Suprapubic skin (tissue), 3 donors: Measurements from ENCODE around the gene PLXDC2.

Experiments
- EP300 ChIP-seq: sonication (generic); formaldehyde crosslinking; IDR thresholded peaks from one replicate; pipeline ENCODE4 v1.6.1; 2017; ENCODE audit warnings: antibody characterized with exemption
- POLR2A ChIP-seq, 2 donors: fragments of 450-650 bp; IDR thresholded peaks; one replicate each; pipeline ENCODE4 v1.6.1; 2017; ENCODE audit warnings: antibody characterized with exemption in 2 of 2, mild to moderate bottlenecking in 2 of 2, moderate library complexity in 2 of 2
- TF ChIP-seq, protein P1 (sequence below), 2 donors: fragments of 200-600 bp in 1 of 2; fragments of 450-650 bp in 1 of 2; sonication (generic) in 1 of 2; IDR thresholded peaks; one replicate each; pipeline ENCODE4 v1.5.1; 2016 to 2019; ENCODE audit warnings: antibody characterized with exemption in 2 of 2, mild to moderate bottlenecking in 1 of 2, moderate library complexity in 1 of 2

DNA sequence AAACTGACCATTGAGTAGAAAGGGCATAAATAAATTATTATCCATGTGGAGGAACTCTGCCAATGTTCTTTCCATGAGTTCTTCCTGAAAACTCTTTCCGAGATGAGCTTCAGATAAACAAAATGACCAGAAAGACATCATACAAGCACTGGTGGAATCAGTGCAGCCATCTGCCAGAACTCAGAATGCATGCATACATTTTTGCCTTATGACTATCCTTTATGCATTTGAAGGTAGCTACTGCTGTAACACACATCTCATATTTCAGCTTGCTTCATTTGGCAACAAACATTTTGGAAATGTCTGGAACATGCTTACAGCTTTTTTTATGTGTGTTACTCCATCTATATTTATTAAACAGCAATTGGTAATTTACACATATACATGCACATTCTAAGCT lies 448.9 kb downstream of the PLXDC2 start:
- TF ChIP-seq, protein P1, sequence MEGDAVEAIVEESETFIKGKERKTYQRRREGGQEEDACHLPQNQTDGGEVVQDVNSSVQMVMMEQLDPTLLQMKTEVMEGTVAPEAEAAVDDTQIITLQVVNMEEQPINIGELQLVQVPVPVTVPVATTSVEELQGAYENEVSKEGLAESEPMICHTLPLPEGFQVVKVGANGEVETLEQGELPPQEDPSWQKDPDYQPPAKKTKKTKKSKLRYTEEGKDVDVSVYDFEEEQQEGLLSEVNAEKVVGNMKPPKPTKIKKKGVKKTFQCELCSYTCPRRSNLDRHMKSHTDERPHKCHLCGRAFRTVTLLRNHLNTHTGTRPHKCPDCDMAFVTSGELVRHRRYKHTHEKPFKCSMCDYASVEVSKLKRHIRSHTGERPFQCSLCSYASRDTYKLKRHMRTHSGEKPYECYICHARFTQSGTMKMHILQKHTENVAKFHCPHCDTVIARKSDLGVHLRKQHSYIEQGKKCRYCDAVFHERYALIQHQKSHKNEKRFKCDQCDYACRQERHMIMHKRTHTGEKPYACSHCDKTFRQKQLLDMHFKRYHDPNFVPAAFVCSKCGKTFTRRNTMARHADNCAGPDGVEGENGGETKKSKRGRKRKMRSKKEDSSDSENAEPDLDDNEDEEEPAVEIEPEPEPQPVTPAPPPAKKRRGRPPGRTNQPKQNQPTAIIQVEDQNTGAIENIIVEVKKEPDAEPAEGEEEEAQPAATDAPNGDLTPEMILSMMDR (IDR thresholded peaks at IDR 0.05) = no peak
- TF ChIP-seq EP300 (no peak), POLR2A (IDR thresholded peaks at IDR 0.05) (no peak)
